Measurements from ENCODE around the gene SSUH2.
A peak's percentile ranks its signal among the peaks of the same experiment; 100 is the strongest.
"Not testable (repeated sequence)": the region's sequence is repeated elsewhere in the genome, so short reads cannot be mapped to it uniquely, and the experiment has no call there.

The SSUH2 gene

GRCh38 chr3:8659242-8659641 lies 14.6 kb upstream of the SSUH2 start:
- no peak for DNase-seq (ENCODE audit: low spot score)

GRCh38 chr3:8658306-8659212 lies 14.0 kb upstream of the SSUH2 start:
- peak; percentile 23 for DNase-seq (ENCODE audit: low spot score)

- DNase-seq (ENCODE audit: low spot score), result no peak
Observed at GRCh38 chr3:8657804-8658305, 13.3 kb upstream of the SSUH2 start.

GRCh38 chr3:8656240-8656639 lies 11.6 kb upstream of the SSUH2 start:
- DNase-seq (ENCODE audit: low spot score), result no peak

- no peak for DNase-seq (ENCODE audit: low spot score)
Observed at GRCh38 chr3:8655387-8655835, 10.8 kb upstream of the SSUH2 start.

- DNase-seq (ENCODE audit: low spot score), result not testable (repeated sequence)
Observed at GRCh38 chr3:8654572-8655329, 10.2 kb upstream of the SSUH2 start.

GRCh38 chr3:8653800-8654408 lies 9.3 kb upstream of the SSUH2 start:
- DNase-seq (ENCODE audit: low spot score), result no peak

- DNase-seq (ENCODE audit: low spot score), result no peak
Observed at GRCh38 chr3:8652324-8652987, 7.9 kb upstream of the SSUH2 start.

GRCh38 chr3:8651418-8652323 lies 7.1 kb upstream of the SSUH2 start:
- DNase-seq (ENCODE audit: low spot score), result no peak

- no peak for DNase-seq (ENCODE audit: low spot score)
Observed at GRCh38 chr3:8650583-8651416, 6.2 kb upstream of the SSUH2 start.

- no peak for DNase-seq (ENCODE audit: low spot score)
Observed at GRCh38 chr3:8649757-8650156, 5.2 kb upstream of the SSUH2 start.

- DNase-seq (ENCODE audit: low spot score), result no peak
Observed at GRCh38 chr3:8648909-8649741, 4.5 kb upstream of the SSUH2 start.

GRCh38 chr3:8647137-8647985 lies 2.8 kb upstream of the SSUH2 start:
- no peak for DNase-seq (ENCODE audit: low spot score)

- no peak for DNase-seq (ENCODE audit: low spot score)
Observed at GRCh38 chr3:8646313-8646938, 1.8 kb upstream of the SSUH2 start.

- no peak for DNase-seq (ENCODE audit: low spot score)
Observed at GRCh38 chr3:8645712-8646111, 1.1 kb upstream of the SSUH2 start.

- DNase-seq (ENCODE audit: low spot score), result no peak
Observed at GRCh38 chr3:8643693-8644365, 769 bp downstream of the SSUH2 start.

- no peak for DNase-seq (ENCODE audit: low spot score)
Observed at GRCh38 chr3:8642001-8642400, 2.6 kb downstream of the SSUH2 start.
